GM20000 (cell line): ENCODE measurements around the gene TBCK.

Experiments
- DNase-seq: peaks from one replicate; pipeline ENCODE4 v3.0.0; 2012; ENCODE audit warnings: low spot score
- TF ChIP-seq, protein P1 (sequence below): IDR thresholded peaks from 2 replicates; pipeline ENCODE4 v1.5.1; 2012; ENCODE audit warnings: mild to moderate bottlenecking, control low read depth; ENCODE audit errors: extremely low read depth, missing control alignments

Gene TBCK

DNA sequence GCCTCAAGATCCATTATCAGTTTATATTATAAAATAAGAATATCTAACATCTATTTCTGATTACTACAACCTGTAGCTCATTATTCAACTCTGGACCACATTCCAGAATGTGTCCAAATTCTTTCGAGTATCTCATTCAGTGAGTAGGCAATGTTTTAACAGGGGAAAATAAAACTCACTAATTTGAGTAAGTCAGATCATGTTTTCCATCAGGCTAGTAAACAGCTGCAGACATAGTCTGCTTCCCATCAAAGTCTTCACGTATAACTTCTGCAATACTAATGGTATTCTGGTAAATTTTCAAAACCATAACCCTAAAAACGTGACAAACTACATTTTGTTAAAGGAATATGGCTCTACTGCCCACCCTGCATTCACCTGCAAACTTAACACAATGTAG lies 31.8 kb downstream of the TBCK start:
- no peak for DNase-seq
- TF ChIP-seq, protein P1, sequence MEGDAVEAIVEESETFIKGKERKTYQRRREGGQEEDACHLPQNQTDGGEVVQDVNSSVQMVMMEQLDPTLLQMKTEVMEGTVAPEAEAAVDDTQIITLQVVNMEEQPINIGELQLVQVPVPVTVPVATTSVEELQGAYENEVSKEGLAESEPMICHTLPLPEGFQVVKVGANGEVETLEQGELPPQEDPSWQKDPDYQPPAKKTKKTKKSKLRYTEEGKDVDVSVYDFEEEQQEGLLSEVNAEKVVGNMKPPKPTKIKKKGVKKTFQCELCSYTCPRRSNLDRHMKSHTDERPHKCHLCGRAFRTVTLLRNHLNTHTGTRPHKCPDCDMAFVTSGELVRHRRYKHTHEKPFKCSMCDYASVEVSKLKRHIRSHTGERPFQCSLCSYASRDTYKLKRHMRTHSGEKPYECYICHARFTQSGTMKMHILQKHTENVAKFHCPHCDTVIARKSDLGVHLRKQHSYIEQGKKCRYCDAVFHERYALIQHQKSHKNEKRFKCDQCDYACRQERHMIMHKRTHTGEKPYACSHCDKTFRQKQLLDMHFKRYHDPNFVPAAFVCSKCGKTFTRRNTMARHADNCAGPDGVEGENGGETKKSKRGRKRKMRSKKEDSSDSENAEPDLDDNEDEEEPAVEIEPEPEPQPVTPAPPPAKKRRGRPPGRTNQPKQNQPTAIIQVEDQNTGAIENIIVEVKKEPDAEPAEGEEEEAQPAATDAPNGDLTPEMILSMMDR, result no peak

GRCh38 chr4:106277140-106277675 lies 38.8 kb downstream of the TBCK start:
- TF ChIP-seq, protein P1, result no peak
- DNase-seq, result no peak

GRCh38 chr4:106273831-106274230 lies 42.2 kb downstream of the TBCK start:
- DNase-seq, result no peak
- TF ChIP-seq, protein P1, result no peak

DNA sequence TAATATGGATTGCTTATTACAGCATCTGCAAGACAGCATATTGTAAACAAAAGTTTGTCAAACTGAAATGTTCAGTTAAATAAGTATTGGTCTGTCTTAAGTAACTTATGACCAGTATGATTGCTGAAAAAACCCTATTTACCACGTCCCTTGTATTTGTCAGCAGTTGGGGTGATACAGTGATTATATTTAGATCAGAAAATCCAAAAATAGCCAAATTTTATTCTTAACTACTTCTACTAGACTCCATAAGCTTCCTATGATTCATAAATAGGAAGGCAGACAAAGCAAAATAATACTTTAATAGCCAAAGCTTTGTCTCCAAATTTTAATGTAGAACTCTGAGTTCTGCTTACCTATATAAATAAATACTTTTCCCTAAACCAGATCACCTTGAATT lies 45.3 kb downstream of the TBCK start:
- no peak for DNase-seq
- TF ChIP-seq, protein P1, result no peak

DNA sequence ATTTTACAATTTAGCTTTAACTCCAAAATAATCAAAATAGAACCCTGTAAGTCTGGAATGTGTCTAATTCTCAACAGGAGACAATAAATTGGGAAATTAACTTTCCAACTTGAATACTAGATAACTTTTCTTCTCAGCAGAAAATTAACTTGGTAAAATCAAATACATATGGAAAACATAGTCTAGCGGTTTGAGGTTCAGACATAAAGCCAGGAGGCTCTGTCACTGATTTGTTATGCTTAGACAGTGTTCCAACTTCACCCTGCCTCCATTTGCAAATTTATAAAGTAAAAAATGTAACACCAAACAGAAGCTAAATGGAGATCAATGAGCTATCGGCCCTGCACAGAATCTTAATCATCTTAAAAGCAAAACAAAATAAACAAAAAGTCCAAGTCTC lies 46.3 kb downstream of the TBCK start:
- no peak for DNase-seq
- TF ChIP-seq, protein P1, result no peak

DNA sequence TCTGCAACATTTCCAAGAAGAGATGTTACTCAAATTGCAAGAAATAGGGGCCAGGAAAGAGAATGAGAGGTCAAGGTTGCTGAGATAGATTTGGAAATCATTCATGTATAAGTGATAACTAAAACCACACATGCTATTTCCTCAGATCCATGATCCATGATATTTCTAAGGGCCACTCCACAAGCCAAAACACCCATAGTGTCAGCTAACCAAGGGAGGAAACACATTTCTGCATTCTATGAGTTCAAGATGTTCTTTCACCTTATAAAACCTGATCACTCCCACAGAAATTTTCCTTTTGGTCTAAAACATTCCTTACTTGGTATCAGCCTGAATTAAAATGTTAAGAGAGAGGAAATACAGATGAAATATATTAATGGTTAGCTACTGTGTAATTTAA lies 47.2 kb downstream of the TBCK start:
- TF ChIP-seq, protein P1, result no peak
- DNase-seq, result no peak

GRCh38 chr4:106266201-106266600 lies 49.8 kb downstream of the TBCK start:
- DNase-seq, result peak; percentile 12
- TF ChIP-seq, protein P1, result peak; percentile 12
